ENCODE results near the gene BTG4.

DNA sequence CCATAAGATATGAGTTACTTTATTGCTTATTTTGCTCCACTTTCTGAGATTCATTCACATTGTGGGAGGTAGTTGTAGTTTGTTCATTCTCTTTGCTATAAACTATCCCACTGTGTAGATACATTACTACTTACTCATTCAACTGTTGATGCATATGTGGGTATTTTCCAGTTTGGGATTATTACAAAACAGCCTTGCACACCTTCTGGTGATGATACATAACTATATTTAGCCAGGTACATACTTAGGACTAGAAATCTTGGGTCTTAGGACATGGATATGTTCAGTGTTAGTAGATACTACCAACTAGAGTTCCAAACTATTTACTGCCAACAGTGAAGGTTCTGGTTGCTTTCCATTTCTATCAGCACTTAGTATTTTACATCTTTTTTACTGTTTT lies 37.8 kb downstream of the BTG4 start:
- TF ChIP-seq, protein P1, sequence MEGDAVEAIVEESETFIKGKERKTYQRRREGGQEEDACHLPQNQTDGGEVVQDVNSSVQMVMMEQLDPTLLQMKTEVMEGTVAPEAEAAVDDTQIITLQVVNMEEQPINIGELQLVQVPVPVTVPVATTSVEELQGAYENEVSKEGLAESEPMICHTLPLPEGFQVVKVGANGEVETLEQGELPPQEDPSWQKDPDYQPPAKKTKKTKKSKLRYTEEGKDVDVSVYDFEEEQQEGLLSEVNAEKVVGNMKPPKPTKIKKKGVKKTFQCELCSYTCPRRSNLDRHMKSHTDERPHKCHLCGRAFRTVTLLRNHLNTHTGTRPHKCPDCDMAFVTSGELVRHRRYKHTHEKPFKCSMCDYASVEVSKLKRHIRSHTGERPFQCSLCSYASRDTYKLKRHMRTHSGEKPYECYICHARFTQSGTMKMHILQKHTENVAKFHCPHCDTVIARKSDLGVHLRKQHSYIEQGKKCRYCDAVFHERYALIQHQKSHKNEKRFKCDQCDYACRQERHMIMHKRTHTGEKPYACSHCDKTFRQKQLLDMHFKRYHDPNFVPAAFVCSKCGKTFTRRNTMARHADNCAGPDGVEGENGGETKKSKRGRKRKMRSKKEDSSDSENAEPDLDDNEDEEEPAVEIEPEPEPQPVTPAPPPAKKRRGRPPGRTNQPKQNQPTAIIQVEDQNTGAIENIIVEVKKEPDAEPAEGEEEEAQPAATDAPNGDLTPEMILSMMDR (IDR thresholded peaks at IDR 0.05), result no peak
- TF ChIP-seq POLR2A (IDR thresholded peaks at IDR 0.05), result no peak

Data from thyroid gland (tissue), 4 donors.